Trophoblast cell (in vitro differentiated cells and primary cell): ENCODE results near the gene ARMC6.
A peak's percentile ranks its signal among the peaks of the same experiment; 100 is the strongest.

Source experiments
- DNase-seq, 2 donors: peaks; one replicate each; pipeline ENCODE4 v3.0.0-alpha.2; 2016
- H2AFZ ChIP-seq: 2 replicates; pipeline ENCODE4 v1.6.1; 2013; ENCODE audit warnings: low read length, moderate library complexity, mild to moderate bottlenecking; ENCODE audit not compliant: insufficient read depth, poor library complexity
- H2AK5ac ChIP-seq: 2 replicates; pipeline ENCODE4 v1.6.1; 2013; ENCODE audit warnings: mild to moderate bottlenecking, low read length
- H2BK120ac ChIP-seq: 2 replicates; pipeline ENCODE4 v1.6.1; 2013; ENCODE audit warnings: low read length, mild to moderate bottlenecking, moderate library complexity; ENCODE audit not compliant: insufficient read depth, poor library complexity
- H2BK12ac ChIP-seq: 2 replicates; pipeline ENCODE4 v1.6.1; 2013; ENCODE audit warnings: mild to moderate bottlenecking, low read length, moderate library complexity
- H2BK5ac ChIP-seq: 2 replicates; pipeline ENCODE4 v1.6.1; 2013; ENCODE audit warnings: low read length, low read depth, moderate library complexity, mild to moderate bottlenecking; ENCODE audit not compliant: poor library complexity
- H3K14ac ChIP-seq: 2 replicates; pipeline ENCODE4 v1.6.1; 2013; ENCODE audit warnings: mild to moderate bottlenecking, low read length
- H3K18ac ChIP-seq: 2 replicates; pipeline ENCODE4 v1.6.1; 2013; ENCODE audit warnings: mild to moderate bottlenecking, low read length
- H3K23ac ChIP-seq: 2 replicates; pipeline ENCODE4 v1.6.1; 2013; ENCODE audit warnings: low read length
- H3K27ac ChIP-seq: 2 replicates; pipeline ENCODE4 v1.5.1; 2013; ENCODE audit warnings: low read depth, mild to moderate bottlenecking, inconsistent platforms, low read length, moderate library complexity
- H3K27me3 ChIP-seq: 2 replicates; pipeline ENCODE4 v1.6.1; 2013; ENCODE audit warnings: inconsistent platforms, mild to moderate bottlenecking, low read length, moderate library complexity; ENCODE audit not compliant: insufficient read depth
- H3K36me3 ChIP-seq, 2 experiments: 1 replicate in 1 of 2; 2 replicates in 1 of 2; pipeline ENCODE4 v1.6.1; 2013; ENCODE audit warnings: low read length in 2 of 2, mild to moderate bottlenecking in 2 of 2, moderate library complexity in 1 of 2; ENCODE audit not compliant: insufficient read depth in 2 of 2, control insufficient read depth in 1 of 2
- H3K4ac ChIP-seq: 2 replicates; pipeline ENCODE4 v1.6.1; 2013; ENCODE audit warnings: low read depth, mild to moderate bottlenecking, low read length, moderate library complexity
- H3K4me1 ChIP-seq, 2 experiments: 1 replicate in 1 of 2; 2 replicates in 1 of 2; pipeline ENCODE4 v1.6.1; 2013; ENCODE audit warnings: low read length in 2 of 2, mild to moderate bottlenecking in 2 of 2, moderate library complexity in 1 of 2; ENCODE audit not compliant: insufficient read depth in 2 of 2, control insufficient read depth in 1 of 2
- H3K4me2 ChIP-seq: 2 replicates; pipeline ENCODE4 v1.6.1; 2013; ENCODE audit warnings: inconsistent platforms, mild to moderate bottlenecking, low read length, moderate library complexity
- H3K4me3 ChIP-seq: 2 replicates; pipeline ENCODE4 v1.5.1; 2013; ENCODE audit warnings: mild to moderate bottlenecking, low read depth, low read length, inconsistent platforms
- H3K79me1 ChIP-seq: one replicate; pipeline ENCODE4 v1.6.1; 2013; ENCODE audit warnings: low read length
- H3K79me2 ChIP-seq: 2 replicates; pipeline ENCODE4 v1.6.1; 2013; ENCODE audit warnings: low read length, mild to moderate bottlenecking; ENCODE audit not compliant: control insufficient read depth, insufficient read depth, poor library complexity
- H3K9ac ChIP-seq: 2 replicates; pipeline ENCODE4 v1.6.1; 2013; ENCODE audit warnings: mild to moderate bottlenecking, low read length
- H3K9me3 ChIP-seq: 2 replicates; pipeline ENCODE4 v1.6.1; 2013; ENCODE audit warnings: low read depth, mild to moderate bottlenecking, control low read depth, inconsistent platforms, low read length; ENCODE audit not compliant: insufficient read depth
- H4K12ac ChIP-seq: 2 replicates; pipeline ENCODE4 v1.6.1; 2013; ENCODE audit warnings: low read depth, mild to moderate bottlenecking, low read length, moderate library complexity
- H4K8ac ChIP-seq: 2 replicates; pipeline ENCODE4 v1.6.1; 2013; ENCODE audit warnings: low read depth, mild to moderate bottlenecking, low read length, moderate library complexity
- H4K91ac ChIP-seq: one replicate; pipeline ENCODE4 v1.6.1; 2013; ENCODE audit warnings: low read depth, mild to moderate bottlenecking, low read length, moderate library complexity
- WGBS: extraction: QIAGEN DNeasy Blood & Tissue Kit; methylation state at CpG from one replicate; pipeline ENCODE4 v1.1.7; 2013; ENCODE audit warnings: missing lambda C conversion rate; ENCODE audit not compliant: insufficient read length, insufficient coverage; ENCODE audit errors: extremely low coverage; 5-methylcytosine and 5-hydroxymethylcytosine counted together

The ARMC6 gene

DNA sequence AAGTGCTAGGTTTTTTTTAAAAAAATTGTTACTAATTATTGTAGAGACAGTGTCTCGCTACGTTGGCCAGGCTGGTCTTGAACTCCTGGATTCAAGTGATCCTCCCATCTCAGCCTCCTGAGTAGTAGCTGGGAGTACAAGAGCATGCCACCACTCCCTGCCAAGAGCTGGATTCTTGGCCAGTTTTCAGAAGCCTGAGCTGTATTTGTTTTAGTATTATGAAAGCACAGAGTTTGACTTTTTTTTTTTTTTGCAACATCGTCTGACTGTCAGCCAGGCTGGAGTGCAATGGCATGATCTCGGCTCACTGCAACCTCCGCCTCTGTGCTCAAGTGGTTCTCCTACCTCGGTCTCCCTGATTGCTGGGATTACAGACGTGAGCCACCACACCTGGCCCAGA lies 7.0 kb downstream of the ARMC6 start:
- no peak for DNase-seq
- Histone ChIP-seq H4K12ac (no peak overlapping the region), H3K4me2 (no peak overlapping the region), H3K9ac (no peak overlapping the region), H3K9me3 (peaks cover 2% of the 10 kb centered on the region), H3K4ac (no peak overlapping the region), H2AFZ (no peak overlapping the region), H2BK12ac (no peak overlapping the region), H4K8ac (no peak overlapping the region), H2BK120ac (no peak overlapping the region), H3K14ac (no peak overlapping the region), H3K4me3 (no peak overlapping the region), H3K79me1 (no peaks in the 10 kb centered on the region), H3K23ac (no peak overlapping the region), H4K91ac (no peak overlapping the region), H3K27me3 (no peaks in the 10 kb centered on the region), H3K36me3 (peaks cover 23 to 31% of the 10 kb centered on the region in 2 experiments), H2AK5ac (no peak overlapping the region), H2BK5ac (no peak overlapping the region), H3K18ac (no peak overlapping the region), H3K79me2 (no peaks in the 10 kb centered on the region), H3K27ac (no peak overlapping the region), H3K4me1 (no peaks in the 10 kb centered on the region)
- no CpG with 5 or more reads among the region's 7 CpGs for WGBS

DNA sequence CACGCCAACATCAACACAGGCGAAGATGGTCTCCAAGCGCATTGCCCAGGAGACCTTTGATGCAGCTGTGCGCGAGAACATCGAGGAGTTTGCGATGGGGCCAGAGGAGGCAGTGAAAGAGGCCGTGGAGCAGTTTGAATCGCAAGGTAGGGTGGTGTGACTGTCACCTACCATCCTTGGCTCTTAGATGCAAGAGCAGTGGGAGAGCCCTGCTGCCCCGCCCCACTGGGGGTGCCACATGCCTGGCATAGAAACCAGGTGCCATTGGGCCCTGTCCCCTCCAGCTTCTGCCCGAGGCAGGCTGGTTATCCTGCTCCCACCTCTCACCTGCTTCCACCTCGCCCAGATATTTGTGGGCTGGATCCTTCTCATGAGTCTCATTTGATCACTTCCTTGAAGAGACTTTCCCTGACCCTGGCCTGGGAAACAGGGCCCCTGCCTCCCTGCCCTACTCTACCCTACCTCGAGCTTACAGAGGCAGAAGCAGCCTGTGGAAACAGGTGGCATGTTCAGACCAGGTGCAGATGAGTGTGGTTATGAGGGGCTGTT lies 9.4 kb downstream of the ARMC6 start:
- Histone ChIP-seq H2BK120ac (no peak overlapping the region), H3K36me3 (peaks cover 20 to 33% of the 10 kb centered on the region in 2 experiments), H3K14ac (no peak overlapping the region), H3K79me2 (no peaks in the 10 kb centered on the region), H3K27me3 (no peaks in the 10 kb centered on the region), H4K8ac (no peak overlapping the region), H3K4ac (no peak overlapping the region), H3K9me3 (peaks cover under 1% of the 10 kb centered on the region), H2AK5ac (no peak overlapping the region), H2BK5ac (no peak overlapping the region), H3K27ac (no peak overlapping the region), H3K9ac (no peak overlapping the region), H3K4me2 (no peak overlapping the region), H4K91ac (no peak overlapping the region), H2BK12ac (no peak overlapping the region), H3K18ac (no peak overlapping the region), H3K4me3 (no peak overlapping the region), H2AFZ (no peak overlapping the region), H3K23ac (no peak overlapping the region), H3K4me1 (no peaks in the 10 kb centered on the region), H4K12ac (no peak overlapping the region), H3K79me1 (no peaks in the 10 kb centered on the region)
- no peak for DNase-seq
- WGBS, result no CpG with 5 or more reads among the region's 13 CpGs

DNA sequence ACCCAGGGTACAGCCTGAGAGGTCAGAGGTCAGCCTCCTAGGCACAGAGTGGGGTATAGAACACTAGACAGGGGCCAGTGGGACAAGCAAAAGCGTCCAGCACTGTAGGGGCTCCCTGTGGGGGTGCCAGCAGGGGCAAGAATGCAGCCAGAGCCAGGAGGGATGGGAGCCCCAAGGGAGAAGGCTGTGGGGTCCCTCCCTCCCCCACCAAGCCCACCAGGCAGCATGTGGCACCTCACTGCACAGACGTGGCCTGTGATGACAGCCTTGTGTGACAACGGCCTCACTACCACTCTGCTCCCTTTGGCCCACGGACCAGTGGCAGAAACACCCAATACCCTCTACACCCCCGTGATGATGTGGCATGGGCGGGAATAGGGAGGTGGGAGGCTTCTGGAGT lies 10.1 kb downstream of the ARMC6 start:
- Histone ChIP-seq H3K18ac (no peak overlapping the region), H3K14ac (no peak overlapping the region), H3K36me3 (peaks cover 20 to 32% of the 10 kb centered on the region in 2 experiments), H3K9me3 (no peaks in the 10 kb centered on the region), H2AK5ac (no peak overlapping the region), H2AFZ (no peak overlapping the region), H3K23ac (no peak overlapping the region), H3K4me3 (peak overlapping the region; percentile 14), H4K8ac (no peak overlapping the region), H3K4me1 (no peaks in the 10 kb centered on the region), H2BK12ac (no peak overlapping the region), H3K79me2 (no peaks in the 10 kb centered on the region), H3K27ac (no peak overlapping the region), H3K4ac (no peak overlapping the region), H4K12ac (no peak overlapping the region), H3K27me3 (no peaks in the 10 kb centered on the region), H3K9ac (no peak overlapping the region), H4K91ac (no peak overlapping the region), H3K4me2 (no peak overlapping the region), H3K79me1 (no peaks in the 10 kb centered on the region), H2BK5ac (no peak overlapping the region), H2BK120ac (no peak overlapping the region)
- no peak for DNase-seq
- WGBS, result no CpG with 5 or more reads among the region's 6 CpGs

DNA sequence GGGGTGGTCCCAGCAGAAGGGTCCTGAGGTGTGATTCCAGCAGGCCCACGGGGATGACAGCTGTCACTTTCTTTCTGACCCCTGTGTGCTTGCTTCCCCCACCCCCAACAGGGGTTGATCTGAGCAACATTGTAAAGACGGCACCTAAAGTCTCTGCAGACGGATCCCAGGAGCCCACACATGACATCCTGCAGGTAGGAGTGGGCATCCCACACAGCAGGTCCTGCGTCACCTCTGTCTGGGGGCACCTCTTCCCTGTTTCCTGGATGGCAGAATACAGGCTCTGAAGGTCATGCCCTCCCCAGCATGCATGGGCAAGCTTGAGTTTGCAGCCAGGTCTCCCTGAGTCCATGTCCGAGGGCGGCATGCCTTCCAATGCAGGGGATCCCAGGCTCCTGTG lies 10.5 kb downstream of the ARMC6 start:
- Histone ChIP-seq H3K4me2 (no peak overlapping the region), H3K18ac (no peak overlapping the region), H2BK5ac (no peak overlapping the region), H3K4me3 (no peak overlapping the region), H3K27ac (no peak overlapping the region), H2AFZ (no peak overlapping the region), H4K8ac (no peak overlapping the region), H3K9me3 (no peaks in the 10 kb centered on the region), H4K12ac (no peak overlapping the region), H3K79me2 (no peaks in the 10 kb centered on the region), H3K4ac (no peak overlapping the region), H3K27me3 (no peaks in the 10 kb centered on the region), H3K9ac (no peak overlapping the region), H3K79me1 (no peaks in the 10 kb centered on the region), H3K36me3 (peaks cover 20 to 32% of the 10 kb centered on the region in 2 experiments), H2BK12ac (no peak overlapping the region), H3K23ac (no peak overlapping the region), H3K14ac (no peak overlapping the region), H2AK5ac (no peak overlapping the region), H3K4me1 (no peaks in the 10 kb centered on the region), H2BK120ac (no peak overlapping the region), H4K91ac (no peak overlapping the region)
- no peak for DNase-seq
- WGBS, result no CpG with 5 or more reads among the region's 6 CpGs
